HG03196 (cell line): Measurements from ENCODE around the gene PHKA2.
A peak's percentile ranks its signal among the peaks of the same experiment; 100 is the strongest.
"Not testable (repeated sequence)": the region's sequence is repeated elsewhere in the genome, so short reads cannot be mapped to it uniquely, and the experiment has no call there.

ENCODE experiments used
- ATAC-seq: cut with Tn5 transposase; IDR thresholded peaks from one replicate; pipeline ENCODE4 v1.9.1; 2021; ENCODE audit not compliant: unreplicated experiment

PHKA2 gene, protein sequence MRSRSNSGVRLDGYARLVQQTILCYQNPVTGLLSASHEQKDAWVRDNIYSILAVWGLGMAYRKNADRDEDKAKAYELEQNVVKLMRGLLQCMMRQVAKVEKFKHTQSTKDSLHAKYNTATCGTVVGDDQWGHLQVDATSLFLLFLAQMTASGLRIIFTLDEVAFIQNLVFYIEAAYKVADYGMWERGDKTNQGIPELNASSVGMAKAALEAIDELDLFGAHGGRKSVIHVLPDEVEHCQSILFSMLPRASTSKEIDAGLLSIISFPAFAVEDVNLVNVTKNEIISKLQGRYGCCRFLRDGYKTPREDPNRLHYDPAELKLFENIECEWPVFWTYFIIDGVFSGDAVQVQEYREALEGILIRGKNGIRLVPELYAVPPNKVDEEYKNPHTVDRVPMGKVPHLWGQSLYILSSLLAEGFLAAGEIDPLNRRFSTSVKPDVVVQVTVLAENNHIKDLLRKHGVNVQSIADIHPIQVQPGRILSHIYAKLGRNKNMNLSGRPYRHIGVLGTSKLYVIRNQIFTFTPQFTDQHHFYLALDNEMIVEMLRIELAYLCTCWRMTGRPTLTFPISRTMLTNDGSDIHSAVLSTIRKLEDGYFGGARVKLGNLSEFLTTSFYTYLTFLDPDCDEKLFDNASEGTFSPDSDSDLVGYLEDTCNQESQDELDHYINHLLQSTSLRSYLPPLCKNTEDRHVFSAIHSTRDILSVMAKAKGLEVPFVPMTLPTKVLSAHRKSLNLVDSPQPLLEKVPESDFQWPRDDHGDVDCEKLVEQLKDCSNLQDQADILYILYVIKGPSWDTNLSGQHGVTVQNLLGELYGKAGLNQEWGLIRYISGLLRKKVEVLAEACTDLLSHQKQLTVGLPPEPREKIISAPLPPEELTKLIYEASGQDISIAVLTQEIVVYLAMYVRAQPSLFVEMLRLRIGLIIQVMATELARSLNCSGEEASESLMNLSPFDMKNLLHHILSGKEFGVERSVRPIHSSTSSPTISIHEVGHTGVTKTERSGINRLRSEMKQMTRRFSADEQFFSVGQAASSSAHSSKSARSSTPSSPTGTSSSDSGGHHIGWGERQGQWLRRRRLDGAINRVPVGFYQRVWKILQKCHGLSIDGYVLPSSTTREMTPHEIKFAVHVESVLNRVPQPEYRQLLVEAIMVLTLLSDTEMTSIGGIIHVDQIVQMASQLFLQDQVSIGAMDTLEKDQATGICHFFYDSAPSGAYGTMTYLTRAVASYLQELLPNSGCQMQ

GRCh38 chrX:18983666-18984380, at the start of gene PHKA2:
PHKA2 (minus strand) TSS chrX:18984114; CDS start chrX:18983932, 182 bp downstream.
- ATAC-seq, result peak; percentile 39

DNA sequence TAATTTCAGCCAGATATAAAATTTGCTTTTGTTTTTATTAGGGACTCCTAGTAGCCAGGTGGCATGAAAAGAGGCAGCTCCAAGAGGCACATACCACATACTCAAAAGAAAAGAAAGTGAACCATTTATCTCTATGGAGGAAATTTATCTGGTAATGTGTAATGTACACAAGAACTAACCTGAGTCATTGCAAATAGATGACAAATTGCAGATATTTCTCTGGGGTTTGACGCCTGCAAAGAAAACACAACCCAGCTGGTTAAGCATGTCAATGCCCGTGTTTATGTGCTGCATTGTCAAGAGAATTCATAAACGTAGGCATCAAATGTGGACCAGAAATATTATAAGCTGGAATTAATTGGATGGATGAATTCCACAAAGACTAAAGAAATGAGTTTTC, 46.9 kb upstream of the PHKA2 start:
- ATAC-seq, result no peak

- ATAC-seq, result no peak
These were observed 44.6 kb upstream of the PHKA2 start for GRCh38 chrX:19028560-19028959.

DNA sequence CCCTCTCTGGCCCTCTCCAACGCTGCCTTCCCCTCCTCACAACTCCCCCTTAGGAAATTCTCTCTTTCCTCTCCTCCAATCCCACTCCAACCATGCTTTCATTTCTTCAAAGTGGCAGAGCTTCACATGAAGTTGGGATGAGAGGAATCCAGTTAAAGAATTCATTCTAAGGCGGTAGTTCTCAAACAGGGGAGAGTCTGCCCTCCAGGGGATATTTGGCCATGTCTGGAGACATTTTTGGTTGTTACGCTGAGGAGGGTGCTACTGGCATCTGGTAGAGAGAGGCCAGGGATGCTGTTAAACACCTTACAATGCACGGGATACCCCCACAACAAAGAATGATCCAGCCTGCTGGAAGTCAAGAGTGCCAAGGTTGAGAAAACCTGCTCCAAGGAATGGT, 40.5 kb upstream of the PHKA2 start:
- ATAC-seq, result no peak

- no peak for ATAC-seq
These were observed 36.1 kb upstream of the PHKA2 start for GRCh38 chrX:19019996-19020395.

DNA sequence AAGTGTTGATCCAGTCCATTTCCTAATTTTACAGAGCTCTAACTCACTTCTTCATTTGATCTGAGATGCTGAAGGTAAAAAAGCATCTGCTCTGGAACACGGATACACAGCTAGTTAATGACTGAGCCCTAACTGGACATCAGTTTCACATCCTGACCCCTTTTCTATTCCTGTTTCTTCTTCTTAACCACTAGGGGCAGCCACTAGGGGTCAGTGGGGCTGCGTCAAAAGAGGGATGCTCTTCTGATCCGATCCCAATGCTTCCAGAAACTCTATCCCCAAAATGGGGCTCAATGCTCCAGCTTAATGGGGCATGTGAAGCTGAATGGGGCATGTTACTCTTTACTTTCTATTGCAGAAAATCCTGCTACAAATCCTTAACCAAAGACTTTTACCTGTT, 33.4 kb upstream of the PHKA2 start:
- ATAC-seq, result no peak

DNA sequence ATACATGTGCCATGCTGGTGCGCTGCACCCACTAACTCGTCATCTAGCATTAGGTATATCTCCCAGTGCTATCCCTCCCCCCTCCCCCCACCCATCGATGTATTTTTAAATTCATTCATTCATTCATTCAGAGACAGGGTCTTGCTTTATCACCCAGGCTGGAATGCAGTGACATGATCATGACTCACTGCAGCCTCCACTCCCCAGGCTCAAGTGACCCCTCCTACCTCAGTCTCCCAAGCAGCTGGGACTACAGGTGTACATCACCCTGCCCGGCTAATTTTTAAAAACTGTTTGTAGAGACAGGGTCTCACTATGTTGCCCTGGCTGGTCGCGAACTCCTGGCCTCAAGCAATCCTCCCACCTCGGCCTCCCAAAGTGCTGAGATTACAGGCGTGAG, 32.7 kb upstream of the PHKA2 start:
- not testable (repeated sequence) for ATAC-seq

- no peak for ATAC-seq
These were observed 24.0 kb upstream of the PHKA2 start for GRCh38 chrX:19007868-19008267.

DNA sequence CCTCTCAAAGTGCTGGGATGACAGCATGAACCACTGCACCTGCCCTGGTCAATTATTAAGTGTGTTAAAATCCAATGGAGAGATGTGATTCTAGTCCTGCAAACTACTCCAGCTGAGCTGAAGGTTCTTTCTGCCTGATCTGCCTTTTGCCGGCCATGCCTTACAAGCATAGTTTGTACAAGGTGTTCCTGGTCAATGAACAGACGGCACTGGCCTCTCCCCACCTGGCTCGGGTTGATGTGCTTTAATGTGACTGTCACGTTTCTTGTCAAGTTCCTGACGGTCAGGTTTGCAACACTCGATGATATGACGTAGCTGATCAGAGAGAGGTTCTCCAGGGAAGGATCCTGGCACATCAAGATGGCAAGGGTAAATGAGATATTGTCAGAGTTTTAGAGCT, 23.1 kb upstream of the PHKA2 start:
- no peak for ATAC-seq

DNA sequence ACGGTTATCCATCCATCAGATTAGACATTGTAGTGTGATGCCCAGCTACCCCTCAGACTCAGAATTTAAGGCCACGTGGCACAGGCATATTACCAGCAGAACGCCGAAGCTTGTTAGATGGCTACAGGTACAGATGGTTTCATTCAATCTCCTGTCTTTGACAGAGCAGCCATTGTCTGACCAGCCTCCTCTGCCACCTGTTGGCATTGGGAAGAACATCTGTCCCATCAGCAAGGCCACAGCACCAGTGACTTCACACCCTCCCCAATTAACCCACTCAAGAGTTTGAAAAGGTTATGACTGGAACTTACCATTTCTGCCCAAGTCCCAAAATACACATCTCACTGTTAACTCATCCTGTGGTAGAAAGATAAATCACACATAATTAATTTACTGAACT, 22.0 kb upstream of the PHKA2 start:
- ATAC-seq, result no peak

- no peak for ATAC-seq
These were observed 19.8 kb upstream of the PHKA2 start for GRCh38 chrX:19003756-19004155.

DNA sequence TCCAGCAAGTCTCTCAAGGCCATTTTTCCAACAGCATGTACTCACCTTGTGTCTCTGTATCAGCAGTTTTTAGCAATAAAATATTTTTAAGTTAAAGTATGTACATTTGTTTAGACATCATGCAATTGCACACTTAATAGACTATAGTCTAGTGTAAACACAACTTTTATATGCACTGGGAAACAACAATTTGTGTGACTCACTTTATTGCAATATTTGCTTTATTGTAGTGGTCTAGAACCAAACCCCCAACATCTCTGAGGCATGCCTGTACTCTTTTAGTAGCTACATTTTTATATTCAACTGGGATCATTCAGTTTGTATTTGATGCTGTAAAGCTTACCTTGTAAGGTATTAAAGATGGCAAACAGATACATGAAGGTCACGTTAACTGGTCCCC, 14.7 kb upstream of the PHKA2 start:
- ATAC-seq, result no peak

GRCh38 chrX:18997916-18998315, 14.0 kb upstream of the PHKA2 start:
- ATAC-seq, result no peak

- ATAC-seq, result no peak
These were observed 12.6 kb upstream of the PHKA2 start for GRCh38 chrX:18996536-18996935.

- no peak for ATAC-seq
These were observed 11.3 kb upstream of the PHKA2 start for GRCh38 chrX:18995221-18995620.

DNA sequence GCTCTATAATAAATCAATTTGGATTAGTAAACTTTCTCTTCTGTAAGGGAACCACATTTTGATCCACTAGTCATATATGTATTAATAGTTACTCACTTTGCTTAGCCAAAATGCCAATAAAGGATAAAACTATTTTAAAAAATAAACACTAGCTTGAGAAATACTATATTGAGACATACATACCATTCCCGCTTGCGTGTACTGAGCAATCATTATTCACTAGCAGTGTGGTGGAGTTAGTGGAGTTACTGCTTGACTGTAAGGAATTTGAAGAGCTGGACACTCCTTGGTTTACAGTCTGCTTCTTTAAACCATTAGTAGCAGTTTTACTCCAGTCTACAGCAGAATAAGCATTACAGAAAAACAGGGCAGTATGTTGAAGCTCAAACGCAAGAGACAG, 10.8 kb upstream of the PHKA2 start:
- ATAC-seq, result no peak

DNA sequence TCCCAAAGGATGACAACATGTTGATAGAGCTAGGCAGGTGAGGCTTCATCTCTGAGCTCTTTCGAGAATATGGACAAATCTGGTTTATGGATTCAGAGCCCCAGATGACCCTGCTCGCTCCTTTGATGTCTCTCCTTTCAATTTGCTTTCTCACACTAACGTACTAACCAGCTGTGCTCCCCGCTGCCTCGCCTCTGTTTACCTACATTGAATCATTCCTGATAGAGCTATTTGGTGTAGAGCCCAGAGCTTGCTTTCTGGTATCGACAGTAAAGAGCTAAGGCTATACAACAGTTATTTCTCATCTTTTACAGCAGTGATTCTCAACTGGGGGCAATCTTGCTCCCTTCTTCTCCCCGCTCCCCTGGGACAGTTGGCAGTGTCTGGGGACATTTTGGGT, 8.9 kb upstream of the PHKA2 start:
- no peak for ATAC-seq

DNA sequence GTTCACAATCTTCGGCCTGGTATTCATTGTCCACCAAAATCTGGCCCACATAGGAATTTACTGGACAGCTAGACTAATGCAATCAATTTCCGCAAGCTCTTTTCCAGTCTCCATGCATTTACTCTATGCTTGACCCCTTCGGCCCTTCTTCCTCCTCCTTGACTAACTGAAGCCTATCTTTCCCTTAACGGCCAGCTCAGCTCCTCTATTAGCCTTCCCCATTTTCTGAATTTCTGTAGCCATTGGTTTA, 1.2 kb upstream of the PHKA2 start:
- peak; percentile 2 for ATAC-seq

DNA sequence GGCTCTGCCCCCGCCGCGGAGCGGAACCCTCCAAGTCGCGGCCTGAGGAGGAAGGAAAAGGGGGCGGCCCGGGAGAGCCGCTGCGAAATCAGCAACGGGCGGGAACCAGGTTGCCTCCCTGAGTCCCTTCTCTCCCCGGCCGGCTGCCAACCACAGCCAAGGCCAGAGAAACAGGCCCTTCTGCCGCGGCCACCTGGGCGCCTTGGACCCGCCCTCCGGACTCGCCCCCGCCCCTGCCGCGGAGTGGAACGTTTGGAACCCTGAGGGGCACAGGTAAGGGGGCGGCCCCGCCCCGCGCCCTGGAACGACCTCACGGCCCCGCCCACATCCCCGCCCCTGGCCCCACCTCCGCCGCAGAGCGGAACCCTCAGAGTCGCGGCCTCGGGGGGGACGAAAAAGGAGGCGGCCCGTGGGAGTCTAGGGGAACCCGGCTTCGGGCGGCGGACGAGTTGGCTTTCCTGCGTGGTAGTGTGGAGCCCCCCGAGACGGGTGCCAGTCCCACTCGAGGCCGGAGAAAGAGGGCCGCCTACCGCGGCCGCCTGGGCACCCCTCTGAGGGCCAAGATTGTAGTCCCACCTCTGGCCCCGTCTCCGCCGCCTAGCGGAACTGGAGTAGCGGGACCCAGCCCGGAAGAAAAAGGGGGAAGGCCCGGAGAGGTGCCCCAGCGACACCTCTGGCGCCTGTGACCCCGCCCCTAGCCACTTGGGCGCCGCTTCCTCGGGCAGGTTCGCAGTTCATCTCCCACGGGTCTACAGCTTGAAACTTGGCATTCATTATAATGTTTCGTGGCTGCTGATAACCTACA, 669 bp upstream of the PHKA2 start:
- peak; percentile 89 for ATAC-seq

DNA sequence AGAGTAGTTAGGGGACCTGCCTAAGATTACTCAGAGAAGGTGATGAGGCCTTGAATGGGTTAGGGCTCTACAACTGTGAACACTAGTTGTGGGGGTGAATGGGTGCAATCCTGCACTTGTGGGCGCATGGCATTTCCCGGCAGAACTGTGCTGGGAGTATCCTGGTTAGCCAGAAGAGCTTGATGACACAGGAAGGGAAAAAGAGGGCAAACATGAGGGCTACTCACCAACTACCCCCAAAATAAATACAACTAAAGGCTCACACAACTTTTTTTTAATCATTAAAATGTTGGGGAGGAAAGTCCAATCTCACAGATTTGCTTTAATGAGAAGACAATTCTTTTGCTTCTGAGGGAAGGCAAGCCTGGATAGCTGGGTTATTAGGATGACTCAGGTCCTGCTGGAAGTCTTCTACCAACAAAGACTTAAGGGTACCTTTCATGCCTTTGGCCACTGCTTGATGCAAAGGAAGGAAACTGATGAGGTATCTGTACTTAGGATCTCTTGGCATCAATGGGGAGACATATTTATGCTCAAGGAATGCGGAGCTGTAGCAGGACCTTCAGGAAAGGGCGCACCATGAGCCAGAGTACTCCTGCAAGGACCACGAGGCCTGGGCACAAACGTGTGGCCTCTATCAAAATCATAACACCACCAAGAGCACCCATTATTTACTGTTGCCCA, 2.6 kb downstream of the PHKA2 start:
- ATAC-seq, result no peak
